Keratinocyte (primary cell): ENCODE results near the gene MLLT11.

Experiments used
- EZH2 ChIP-seq: IDR thresholded peaks from one replicate; pipeline ENCODE4 v1.6.1; 2012; ENCODE audit warnings: inconsistent platforms, mild to moderate bottlenecking, low read length, moderate library complexity
- TF ChIP-seq, protein P1 (sequence below), 3 experiments: IDR thresholded peaks in 1 of 3; conservative IDR thresholded peaks in 1 of 3; optimal IDR thresholded peaks in 1 of 3; 2 replicates in 2 of 3; 3 replicates in 1 of 3; pipeline versions ENCODE3 to v1.5.1; 2011; ENCODE audit warnings: low read length in 3 of 3, mild to moderate bottlenecking in 3 of 3, moderate library complexity in 2 of 3, control low read depth in 1 of 3, inconsistent platforms in 1 of 3; ENCODE audit not compliant: insufficient read depth in 2 of 3; ENCODE audit errors: extremely low read depth in 1 of 3

GRCh38 chr1:151106894-151107293, 46.7 kb downstream of the MLLT11 start:
- TF ChIP-seq EZH2: no peak
- TF ChIP-seq, protein P1, sequence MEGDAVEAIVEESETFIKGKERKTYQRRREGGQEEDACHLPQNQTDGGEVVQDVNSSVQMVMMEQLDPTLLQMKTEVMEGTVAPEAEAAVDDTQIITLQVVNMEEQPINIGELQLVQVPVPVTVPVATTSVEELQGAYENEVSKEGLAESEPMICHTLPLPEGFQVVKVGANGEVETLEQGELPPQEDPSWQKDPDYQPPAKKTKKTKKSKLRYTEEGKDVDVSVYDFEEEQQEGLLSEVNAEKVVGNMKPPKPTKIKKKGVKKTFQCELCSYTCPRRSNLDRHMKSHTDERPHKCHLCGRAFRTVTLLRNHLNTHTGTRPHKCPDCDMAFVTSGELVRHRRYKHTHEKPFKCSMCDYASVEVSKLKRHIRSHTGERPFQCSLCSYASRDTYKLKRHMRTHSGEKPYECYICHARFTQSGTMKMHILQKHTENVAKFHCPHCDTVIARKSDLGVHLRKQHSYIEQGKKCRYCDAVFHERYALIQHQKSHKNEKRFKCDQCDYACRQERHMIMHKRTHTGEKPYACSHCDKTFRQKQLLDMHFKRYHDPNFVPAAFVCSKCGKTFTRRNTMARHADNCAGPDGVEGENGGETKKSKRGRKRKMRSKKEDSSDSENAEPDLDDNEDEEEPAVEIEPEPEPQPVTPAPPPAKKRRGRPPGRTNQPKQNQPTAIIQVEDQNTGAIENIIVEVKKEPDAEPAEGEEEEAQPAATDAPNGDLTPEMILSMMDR (optimal IDR thresholded peaks at IDR 0.05 in 1 of 3, IDR thresholded peaks at IDR 0.05 in 1 of 3, conservative IDR thresholded peaks at IDR 0.05 in 1 of 3; ENCODE audit: extremely low read depth in 1 of 3, insufficient read depth in 2 of 3, low read length in 3 of 3): no peak
